ENCODE results near the gene ATRNL1. TPM values are rescaled to one million over a fixed set of nuclear protein-coding genes. Genes with fewer than 3 reads are reported as not detected.

The ATRNL1 gene
- total and polyA plus RNA-seq, 2 experiments from 2014 or later = 4.8 to 29.7 TPM

DNA sequence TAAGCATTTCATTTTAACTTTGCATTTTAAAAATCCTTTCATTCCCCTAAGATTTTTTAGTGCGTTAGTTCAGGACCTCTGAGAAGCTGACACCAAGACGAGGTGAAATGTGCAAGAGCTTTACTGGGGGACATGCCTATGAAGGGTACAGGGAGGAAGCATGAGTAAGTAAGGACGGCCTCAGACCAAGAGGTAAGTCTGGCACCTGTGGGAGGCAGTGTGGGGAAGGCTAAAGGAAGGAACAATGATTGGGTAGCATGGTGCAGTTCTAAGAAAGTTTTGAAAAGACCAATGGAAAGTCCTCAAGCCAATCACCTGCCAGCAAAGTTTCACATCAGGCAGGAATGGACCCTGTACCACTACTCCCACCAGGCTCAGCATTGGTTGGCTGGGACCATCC, 810.7 kb downstream of the ATRNL1 start:
- DNase-seq (ENCODE audit: low spot score) = peak; percentile 24
- TF ChIP-seq NANOG (IDR thresholded peaks at IDR 0.05; ENCODE audit: borderline replicate concordance) = no peak
- TF ChIP-seq JUNB (IDR thresholded peaks at IDR 0.05; ENCODE audit: unreplicated experiment) = no peak
- TF ChIP-seq CREB1 (CRISPR knock-in tag; IDR thresholded peaks at IDR 0.05; ENCODE audit: low read depth) = no peak
- TF ChIP-seq, protein P1, sequence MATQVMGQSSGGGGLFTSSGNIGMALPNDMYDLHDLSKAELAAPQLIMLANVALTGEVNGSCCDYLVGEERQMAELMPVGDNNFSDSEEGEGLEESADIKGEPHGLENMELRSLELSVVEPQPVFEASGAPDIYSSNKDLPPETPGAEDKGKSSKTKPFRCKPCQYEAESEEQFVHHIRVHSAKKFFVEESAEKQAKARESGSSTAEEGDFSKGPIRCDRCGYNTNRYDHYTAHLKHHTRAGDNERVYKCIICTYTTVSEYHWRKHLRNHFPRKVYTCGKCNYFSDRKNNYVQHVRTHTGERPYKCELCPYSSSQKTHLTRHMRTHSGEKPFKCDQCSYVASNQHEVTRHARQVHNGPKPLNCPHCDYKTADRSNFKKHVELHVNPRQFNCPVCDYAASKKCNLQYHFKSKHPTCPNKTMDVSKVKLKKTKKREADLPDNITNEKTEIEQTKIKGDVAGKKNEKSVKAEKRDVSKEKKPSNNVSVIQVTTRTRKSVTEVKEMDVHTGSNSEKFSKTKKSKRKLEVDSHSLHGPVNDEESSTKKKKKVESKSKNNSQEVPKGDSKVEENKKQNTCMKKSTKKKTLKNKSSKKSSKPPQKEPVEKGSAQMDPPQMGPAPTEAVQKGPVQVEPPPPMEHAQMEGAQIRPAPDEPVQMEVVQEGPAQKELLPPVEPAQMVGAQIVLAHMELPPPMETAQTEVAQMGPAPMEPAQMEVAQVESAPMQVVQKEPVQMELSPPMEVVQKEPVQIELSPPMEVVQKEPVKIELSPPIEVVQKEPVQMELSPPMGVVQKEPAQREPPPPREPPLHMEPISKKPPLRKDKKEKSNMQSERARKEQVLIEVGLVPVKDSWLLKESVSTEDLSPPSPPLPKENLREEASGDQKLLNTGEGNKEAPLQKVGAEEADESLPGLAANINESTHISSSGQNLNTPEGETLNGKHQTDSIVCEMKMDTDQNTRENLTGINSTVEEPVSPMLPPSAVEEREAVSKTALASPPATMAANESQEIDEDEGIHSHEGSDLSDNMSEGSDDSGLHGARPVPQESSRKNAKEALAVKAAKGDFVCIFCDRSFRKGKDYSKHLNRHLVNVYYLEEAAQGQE (IDR thresholded peaks at IDR 0.05; ENCODE audit: unreplicated experiment) = no peak
- TF ChIP-seq, protein P2, sequence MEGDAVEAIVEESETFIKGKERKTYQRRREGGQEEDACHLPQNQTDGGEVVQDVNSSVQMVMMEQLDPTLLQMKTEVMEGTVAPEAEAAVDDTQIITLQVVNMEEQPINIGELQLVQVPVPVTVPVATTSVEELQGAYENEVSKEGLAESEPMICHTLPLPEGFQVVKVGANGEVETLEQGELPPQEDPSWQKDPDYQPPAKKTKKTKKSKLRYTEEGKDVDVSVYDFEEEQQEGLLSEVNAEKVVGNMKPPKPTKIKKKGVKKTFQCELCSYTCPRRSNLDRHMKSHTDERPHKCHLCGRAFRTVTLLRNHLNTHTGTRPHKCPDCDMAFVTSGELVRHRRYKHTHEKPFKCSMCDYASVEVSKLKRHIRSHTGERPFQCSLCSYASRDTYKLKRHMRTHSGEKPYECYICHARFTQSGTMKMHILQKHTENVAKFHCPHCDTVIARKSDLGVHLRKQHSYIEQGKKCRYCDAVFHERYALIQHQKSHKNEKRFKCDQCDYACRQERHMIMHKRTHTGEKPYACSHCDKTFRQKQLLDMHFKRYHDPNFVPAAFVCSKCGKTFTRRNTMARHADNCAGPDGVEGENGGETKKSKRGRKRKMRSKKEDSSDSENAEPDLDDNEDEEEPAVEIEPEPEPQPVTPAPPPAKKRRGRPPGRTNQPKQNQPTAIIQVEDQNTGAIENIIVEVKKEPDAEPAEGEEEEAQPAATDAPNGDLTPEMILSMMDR (conservative IDR thresholded peaks at IDR 0.05; ENCODE audit: low read depth in 2 of 2) = peak in 1 of 2 experiments; percentile 52; a peak in 2 of 4 replicates
- Histone ChIP-seq H3F3A (replicated peaks; ENCODE audit: low read depth) (no peaks in the 10 kb centered on the region), H3K9me2 (ENCODE audit: insufficient read depth) (no peaks in the 10 kb centered on the region), H3K4me1 (ENCODE audit: insufficient read depth) (peaks cover 14% of the 10 kb centered on the region; the same call in 1 of the 2 replicates), H3K36me3 (ENCODE audit: insufficient read depth) (no peaks in the 10 kb centered on the region), H2AFZ (no peak overlapping the region), H4K20me1 (replicated peaks; ENCODE audit: insufficient read depth) (no peaks in the 10 kb centered on the region), H3K79me2 (replicated peaks; ENCODE audit: insufficient read depth) (no peaks in the 10 kb centered on the region), H3K27me3 (ENCODE audit: insufficient read depth) (no peaks in the 10 kb centered on the region), H3K4me2 (no peak overlapping the region), H3K4me3 (no peak overlapping the region), H3K27ac (ENCODE audit: low read depth) (no peak overlapping the region)
- no peaks in the 10 kb centered on the region for H3K9me3 Mint-ChIP-seq
- H3K36me3 Mint-ChIP-seq (ENCODE audit: low read depth) = no peaks in the 10 kb centered on the region
- H3K27me3 Mint-ChIP-seq (ENCODE audit: insufficient read depth, low read depth, poor library complexity) = peaks cover 4% of the 10 kb centered on the region
- ATAC-seq = peak; percentile 71
- no peak overlapping the region for H3K27ac Mint-ChIP-seq
- no peak overlapping the region for H3K4me3 Mint-ChIP-seq
- H3K4me1 Mint-ChIP-seq = peaks cover 20% of the 10 kb centered on the region

DNA sequence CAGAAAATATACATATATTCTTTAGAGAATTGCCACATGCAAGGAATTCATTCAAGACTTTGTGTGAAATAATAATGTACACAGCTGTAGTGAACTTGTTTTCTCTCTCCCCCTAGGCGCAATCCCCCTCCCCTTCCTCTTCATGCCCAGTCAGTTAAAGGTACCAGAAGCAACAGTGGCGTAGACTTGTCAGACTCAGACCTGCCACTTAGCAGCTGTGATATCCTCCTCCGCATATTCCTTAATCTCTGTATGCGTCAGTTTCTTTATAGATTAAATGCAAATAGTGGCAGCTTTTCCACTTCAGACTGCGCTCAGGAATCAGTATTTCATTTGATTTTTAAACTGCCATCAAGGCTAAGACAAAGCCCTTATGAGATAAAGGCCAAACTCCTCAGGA, 815.9 kb downstream of the ATRNL1 start:
- Histone ChIP-seq H3K4me1 (ENCODE audit: insufficient read depth) (no peaks in the 10 kb centered on the region), H3K9me2 (ENCODE audit: insufficient read depth) (peaks cover 4% of the 10 kb centered on the region; the same call in 1 of the 2 replicates), H3K4me3 (no peak overlapping the region), H3K36me3 (ENCODE audit: insufficient read depth) (no peaks in the 10 kb centered on the region), H3F3A (replicated peaks; ENCODE audit: low read depth) (no peaks in the 10 kb centered on the region), H4K20me1 (replicated peaks; ENCODE audit: insufficient read depth) (no peaks in the 10 kb centered on the region), H2AFZ (no peak overlapping the region), H3K4me2 (no peak overlapping the region), H3K27me3 (ENCODE audit: insufficient read depth) (no peaks in the 10 kb centered on the region), H3K79me2 (replicated peaks; ENCODE audit: insufficient read depth) (no peaks in the 10 kb centered on the region), H3K27ac (ENCODE audit: low read depth) (no peak overlapping the region)
- 0 out of 3 replicates have a peak, but pooled peaks cover 3% of the 10 kb centered on the region for H3K4me1 Mint-ChIP-seq
- H3K27ac Mint-ChIP-seq = no peak overlapping the region; the same call in 1 of the 2 replicates
- peaks cover 2% of the 10 kb centered on the region; the same call in 1 of the 3 replicates for H3K9me3 Mint-ChIP-seq
- no peak for ATAC-seq
- peaks cover 1% of the 10 kb centered on the region for H3K27me3 Mint-ChIP-seq (ENCODE audit: insufficient read depth, low read depth, poor library complexity)
- no peaks in the 10 kb centered on the region for H3K36me3 Mint-ChIP-seq (ENCODE audit: low read depth)
- H3K4me3 Mint-ChIP-seq = no peak overlapping the region
- no peak for DNase-seq (ENCODE audit: low spot score)
- TF ChIP-seq STAT1 (IDR thresholded peaks at IDR 0.05; ENCODE audit: unreplicated experiment) (no peak), EZH2 (IDR thresholded peaks at IDR 0.05; ENCODE audit: low read depth, unreplicated experiment) (no peak), JUNB (IDR thresholded peaks at IDR 0.05; ENCODE audit: unreplicated experiment) (no peak), ZNF331 (CRISPR knock-in tag; IDR thresholded peaks at IDR 0.05; ENCODE audit: low read depth) (no peak), ZNF114 (CRISPR knock-in tag; IDR thresholded peaks at IDR 0.05) (no peak), CREB1 (CRISPR knock-in tag; IDR thresholded peaks at IDR 0.05; ENCODE audit: low read depth) (no peak), EZH2phosphoT487 (IDR thresholded peaks at IDR 0.05; ENCODE audit: unreplicated experiment) (no peak), POLR2AphosphoS5 (IDR thresholded peaks at IDR 0.05; ENCODE audit: low read depth) (no peak)
- TF ChIP-seq, protein P1 (IDR thresholded peaks at IDR 0.05; ENCODE audit: unreplicated experiment) = no peak
- TF ChIP-seq, protein P3, sequence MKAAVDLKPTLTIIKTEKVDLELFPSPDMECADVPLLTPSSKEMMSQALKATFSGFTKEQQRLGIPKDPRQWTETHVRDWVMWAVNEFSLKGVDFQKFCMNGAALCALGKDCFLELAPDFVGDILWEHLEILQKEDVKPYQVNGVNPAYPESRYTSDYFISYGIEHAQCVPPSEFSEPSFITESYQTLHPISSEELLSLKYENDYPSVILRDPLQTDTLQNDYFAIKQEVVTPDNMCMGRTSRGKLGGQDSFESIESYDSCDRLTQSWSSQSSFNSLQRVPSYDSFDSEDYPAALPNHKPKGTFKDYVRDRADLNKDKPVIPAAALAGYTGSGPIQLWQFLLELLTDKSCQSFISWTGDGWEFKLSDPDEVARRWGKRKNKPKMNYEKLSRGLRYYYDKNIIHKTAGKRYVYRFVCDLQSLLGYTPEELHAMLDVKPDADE (IDR thresholded peaks at IDR 0.05) = no peak
- TF ChIP-seq, protein P2 (conservative IDR thresholded peaks at IDR 0.05; ENCODE audit: low read depth in 2 of 2) = no peak

All from GM23338 (cell line).